HG02840 (cell line): ENCODE measurements around the gene PLCD1.
A peak's percentile ranks its signal among the peaks of the same experiment; 100 is the strongest.

ENCODE experiments used
- ATAC-seq: cut with Tn5 transposase; IDR thresholded peaks from one replicate; pipeline ENCODE4 v1.9.1; 2021; ENCODE audit warnings: mild to moderate bottlenecking, moderate library complexity, moderate number of reproducible peaks; ENCODE audit not compliant: unreplicated experiment, low FRiP score

The PLCD1 gene

GRCh38 chr3:38002940-38003339 lies 26.5 kb downstream of the PLCD1 start:
- no peak for ATAC-seq

- ATAC-seq = no peak
Observed at GRCh38 chr3:38002291-38002876, 27.1 kb downstream of the PLCD1 start.

- no peak for ATAC-seq
Observed at GRCh38 chr3:38001456-38002081, 27.9 kb downstream of the PLCD1 start.

- no peak for ATAC-seq
Observed at GRCh38 chr3:38000965-38001455, 28.4 kb downstream of the PLCD1 start.

- ATAC-seq = no peak
Observed at GRCh38 chr3:38000242-38000916, 29.1 kb downstream of the PLCD1 start.

GRCh38 chr3:37999836-38000235 lies 29.6 kb downstream of the PLCD1 start:
- no peak for ATAC-seq

- no peak for ATAC-seq
Observed at GRCh38 chr3:37997791-37998370, 31.6 kb downstream of the PLCD1 start.

GRCh38 chr3:37997342-37997741 lies 32.1 kb downstream of the PLCD1 start:
- no peak for ATAC-seq

- peak; percentile 45 for ATAC-seq
Observed at GRCh38 chr3:37996785-37997301, 32.6 kb downstream of the PLCD1 start.

GRCh38 chr3:37995652-37996641 lies 33.5 kb downstream of the PLCD1 start:
- ATAC-seq = no peak

GRCh38 chr3:37994639-37994972 lies 34.8 kb downstream of the PLCD1 start:
- ATAC-seq = no peak

GRCh38 chr3:37993820-37994638 lies 35.4 kb downstream of the PLCD1 start:
- peak; percentile 46 for ATAC-seq

GRCh38 chr3:37993460-37993819 lies 36.0 kb downstream of the PLCD1 start:
- no peak for ATAC-seq

GRCh38 chr3:37993067-37993455 lies 36.4 kb downstream of the PLCD1 start:
- no peak for ATAC-seq

GRCh38 chr3:37992271-37993066 lies 37.0 kb downstream of the PLCD1 start:
- no peak for ATAC-seq

GRCh38 chr3:37991823-37992222 lies 37.6 kb downstream of the PLCD1 start:
- no peak for ATAC-seq

- ATAC-seq = no peak
Observed at GRCh38 chr3:37991109-37991508, 38.3 kb downstream of the PLCD1 start.

- no peak for ATAC-seq
Observed at GRCh38 chr3:37990527-37990926, 38.9 kb downstream of the PLCD1 start, which contains the start of gene VILL. TSS of gene VILL (plus strand) at chr3:37990786. CDS start at chr3:37993673, 2,887 bp downstream.
